GM12875 (cell line): ENCODE data around the gene ZBTB21.

Experiments used
- H3K4me3 ChIP-seq: one replicate; pipeline ENCODE4 v1.5.1; 2011; ENCODE audit warnings: low read depth, low read length, control low read depth
- TF ChIP-seq, protein P1 (sequence below): IDR thresholded peaks from 2 replicates; pipeline ENCODE4 v1.5.1; 2011; ENCODE audit warnings: low read depth, mild to moderate bottlenecking, control low read depth, inconsistent platforms, low read length, moderate library complexity, borderline replicate concordance; ENCODE audit not compliant: insufficient read depth

The ZBTB21 gene

DNA sequence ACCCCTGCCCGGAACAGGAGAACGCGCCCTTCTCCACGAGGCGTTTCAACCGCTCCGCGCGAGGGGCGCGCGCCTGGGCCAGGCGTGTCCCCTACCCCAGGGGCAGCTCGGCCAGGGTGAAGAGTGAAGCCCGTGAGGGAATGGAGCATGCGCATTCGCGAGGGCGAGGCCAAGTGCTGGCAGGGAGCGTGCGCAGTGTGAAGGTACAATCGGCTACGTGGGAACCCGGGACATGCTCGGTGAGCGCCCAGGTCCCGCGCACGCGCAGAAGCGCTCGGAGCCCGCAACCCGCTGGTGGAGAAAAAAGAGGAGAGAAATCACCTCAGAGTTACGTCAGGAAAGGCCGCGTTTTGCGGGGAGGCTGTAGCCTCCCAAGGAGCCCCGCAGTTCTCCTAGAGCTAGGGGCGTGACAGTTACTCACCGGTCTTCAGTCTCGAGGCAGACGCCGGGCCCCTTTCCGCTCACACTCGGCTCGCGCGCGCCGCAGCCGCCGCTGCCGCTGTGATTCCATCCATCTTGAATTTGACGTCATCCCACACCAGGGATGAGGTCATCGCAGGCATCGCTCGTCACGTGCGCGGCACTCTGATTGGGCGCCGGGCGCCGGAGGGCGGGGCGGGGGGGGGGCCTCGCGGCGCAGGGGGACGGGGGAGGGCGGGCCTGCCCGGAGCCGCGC lies at the start of gene ZBTB21:
Gene ZBTB21, minus strand, starts transcription at position 530 of the 676 bp plus-strand sequence. CDS start 16,265 bp downstream, outside the sequence.
- TF ChIP-seq, protein P1, sequence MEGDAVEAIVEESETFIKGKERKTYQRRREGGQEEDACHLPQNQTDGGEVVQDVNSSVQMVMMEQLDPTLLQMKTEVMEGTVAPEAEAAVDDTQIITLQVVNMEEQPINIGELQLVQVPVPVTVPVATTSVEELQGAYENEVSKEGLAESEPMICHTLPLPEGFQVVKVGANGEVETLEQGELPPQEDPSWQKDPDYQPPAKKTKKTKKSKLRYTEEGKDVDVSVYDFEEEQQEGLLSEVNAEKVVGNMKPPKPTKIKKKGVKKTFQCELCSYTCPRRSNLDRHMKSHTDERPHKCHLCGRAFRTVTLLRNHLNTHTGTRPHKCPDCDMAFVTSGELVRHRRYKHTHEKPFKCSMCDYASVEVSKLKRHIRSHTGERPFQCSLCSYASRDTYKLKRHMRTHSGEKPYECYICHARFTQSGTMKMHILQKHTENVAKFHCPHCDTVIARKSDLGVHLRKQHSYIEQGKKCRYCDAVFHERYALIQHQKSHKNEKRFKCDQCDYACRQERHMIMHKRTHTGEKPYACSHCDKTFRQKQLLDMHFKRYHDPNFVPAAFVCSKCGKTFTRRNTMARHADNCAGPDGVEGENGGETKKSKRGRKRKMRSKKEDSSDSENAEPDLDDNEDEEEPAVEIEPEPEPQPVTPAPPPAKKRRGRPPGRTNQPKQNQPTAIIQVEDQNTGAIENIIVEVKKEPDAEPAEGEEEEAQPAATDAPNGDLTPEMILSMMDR: no peak
- peak within 1 kb of the TSS; percentile 95 for H3K4me3 ChIP-seq

DNA sequence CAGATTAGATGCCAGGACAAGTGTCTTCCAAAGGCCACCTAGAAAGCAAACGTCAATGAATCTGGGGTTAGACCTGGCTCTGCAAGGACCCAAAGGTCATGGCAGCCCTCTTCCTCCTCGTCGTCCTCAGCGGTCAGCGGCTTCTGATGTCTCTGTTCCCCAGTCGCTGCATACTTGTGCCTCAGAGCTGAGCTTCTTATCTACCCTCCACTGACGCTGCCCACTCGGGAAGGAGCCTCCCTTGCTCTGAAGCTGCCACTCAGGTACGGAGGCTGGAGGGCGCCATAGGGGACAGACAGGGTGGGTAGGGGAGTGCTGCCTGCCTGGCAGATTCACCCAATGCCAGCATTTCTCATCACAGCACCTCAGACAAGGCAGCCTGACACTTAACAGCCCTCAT lies 49.6 kb upstream of the ZBTB21 start:
- no peak overlapping the region for H3K4me3 ChIP-seq
- TF ChIP-seq, protein P1: no peak

DNA sequence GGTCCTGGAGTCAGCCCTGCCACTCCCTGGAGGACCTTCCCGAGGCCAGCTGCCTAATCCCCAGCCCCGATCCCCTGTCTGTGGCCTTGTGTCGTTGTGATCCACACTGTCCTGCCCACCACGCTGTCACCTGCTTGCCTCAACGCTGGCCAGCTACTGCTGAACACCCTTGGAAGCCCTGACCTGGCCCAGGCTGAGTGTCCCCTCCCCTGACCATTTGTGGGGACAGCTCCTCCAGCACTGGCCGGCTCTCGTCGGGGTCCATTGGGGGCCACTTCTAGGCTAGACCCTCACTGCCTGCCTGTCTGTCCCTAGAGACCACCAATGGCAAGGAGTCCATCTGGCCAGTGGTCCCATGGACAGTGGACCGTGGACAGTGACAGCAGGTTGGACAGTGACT lies 49.0 kb upstream of the ZBTB21 start:
- no peak overlapping the region for H3K4me3 ChIP-seq
- TF ChIP-seq, protein P1: no peak

DNA sequence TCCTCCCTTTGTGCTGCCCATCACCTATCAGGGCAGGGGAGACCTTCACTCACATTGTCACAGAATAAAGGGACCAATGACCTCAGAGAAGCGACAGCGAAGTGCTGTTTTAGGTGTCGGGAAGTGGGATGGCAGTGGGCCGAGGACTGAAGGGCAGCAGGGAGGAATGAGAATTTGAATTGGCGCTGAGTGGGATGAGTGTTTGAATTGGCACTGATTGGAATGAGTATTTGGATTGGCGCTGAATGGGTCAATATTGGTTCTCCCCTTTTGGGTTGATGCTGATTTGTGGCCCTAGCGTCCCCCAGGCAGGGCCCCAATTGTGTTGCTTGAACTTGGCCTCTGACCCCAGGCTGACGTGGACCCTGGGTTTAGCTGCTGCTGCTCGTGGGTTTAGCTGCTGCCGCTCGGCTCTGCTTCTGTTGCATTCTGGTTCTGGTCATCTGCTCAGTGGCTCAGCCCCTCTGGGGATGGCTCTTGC lies 48.5 kb upstream of the ZBTB21 start:
- TF ChIP-seq, protein P1: no peak
- H3K4me3 ChIP-seq: no peak overlapping the region

DNA sequence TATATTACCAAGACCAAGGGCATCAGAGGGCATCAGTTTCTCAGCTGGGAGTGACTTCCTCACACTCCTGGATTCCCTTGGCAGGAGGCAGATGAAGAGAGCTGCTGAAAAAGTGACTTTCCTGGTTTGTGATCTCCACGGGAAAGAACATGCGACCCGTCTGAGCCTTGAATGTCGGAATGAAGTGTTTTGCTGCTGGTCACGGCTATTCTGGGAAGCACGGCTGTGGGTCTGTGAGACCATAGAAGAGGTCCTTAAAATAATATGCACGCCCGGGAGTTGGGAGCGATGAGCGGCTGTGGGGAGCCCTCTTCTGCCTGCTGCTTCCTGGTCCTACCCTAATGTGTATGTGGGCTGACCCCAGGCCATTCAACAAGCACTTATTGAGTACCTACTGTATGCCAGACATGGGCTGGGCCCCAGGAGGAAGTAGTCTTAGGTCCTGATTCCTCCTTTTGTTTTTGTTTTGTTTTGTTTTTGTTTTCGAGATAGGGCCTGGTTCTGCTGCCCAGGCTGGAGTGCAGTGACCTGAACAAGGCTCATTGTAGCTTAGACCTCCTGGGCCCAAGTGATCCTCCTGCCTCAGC lies 47.8 kb upstream of the ZBTB21 start:
- TF ChIP-seq, protein P1: no peak
- no peak overlapping the region for H3K4me3 ChIP-seq

DNA sequence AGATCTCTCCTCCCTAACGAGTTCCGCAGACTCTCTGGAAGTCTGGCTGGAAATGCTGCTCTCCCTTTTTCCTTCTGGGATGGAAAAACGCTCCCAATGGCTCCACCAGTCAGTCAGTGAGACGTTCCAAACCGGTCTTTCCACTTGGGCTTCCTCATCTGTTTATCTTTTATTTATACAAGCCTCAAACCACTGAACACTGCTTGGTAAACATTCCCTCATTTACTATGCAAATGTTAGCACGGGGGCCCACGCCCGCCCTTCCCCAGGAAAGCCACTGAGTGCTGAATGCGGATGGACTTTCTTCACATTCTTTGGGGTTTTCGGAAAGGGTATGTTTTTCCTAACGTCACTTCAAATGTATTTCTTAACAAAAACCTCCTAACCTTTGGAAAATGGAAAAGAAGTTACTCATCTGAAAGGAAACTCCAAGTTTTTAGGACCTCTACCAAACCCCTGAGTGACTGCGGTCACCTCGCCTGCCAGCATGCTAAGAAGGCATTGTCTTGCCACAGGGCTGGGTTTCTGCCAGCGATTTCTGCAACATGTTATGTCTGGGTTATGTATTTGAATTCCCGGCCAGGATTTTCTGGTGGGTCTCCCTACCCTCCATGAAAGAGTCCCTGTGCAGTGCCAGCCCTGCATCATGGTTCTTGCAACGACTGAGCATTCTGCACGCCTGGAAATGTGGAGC lies 47.0 kb upstream of the ZBTB21 start:
- TF ChIP-seq, protein P1: no peak
- no peak overlapping the region for H3K4me3 ChIP-seq

DNA sequence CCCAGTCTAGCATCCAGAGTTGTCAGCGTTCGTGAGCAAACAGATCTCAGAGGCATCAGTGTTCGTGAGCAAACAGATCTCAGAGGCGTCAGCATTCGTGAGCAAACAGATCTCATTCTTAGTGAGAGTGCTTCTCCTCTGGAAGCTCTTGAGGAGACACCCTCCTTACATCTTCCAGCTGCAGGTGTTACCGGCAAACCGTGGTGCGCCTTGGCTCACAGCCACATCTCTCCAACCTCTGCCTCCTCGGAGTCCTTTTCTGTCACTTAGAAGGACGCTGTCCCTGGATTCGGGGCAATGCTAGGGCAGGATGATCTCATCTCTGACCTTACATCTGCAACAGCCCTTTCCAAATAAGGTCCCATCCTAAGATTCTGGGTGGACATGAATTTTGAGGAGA lies 46.3 kb upstream of the ZBTB21 start:
- TF ChIP-seq, protein P1: no peak
- H3K4me3 ChIP-seq: no peak overlapping the region
